Activated T-helper 9 cell treated with anti-CD3 and anti-CD28 coated beads, Interleukin-2, amount 50 U/mL, for 16 hours (primary cell): ENCODE measurements around the gene YES1.
"Not testable (repeated sequence)": the region's sequence is repeated elsewhere in the genome, so short reads cannot be mapped to it uniquely, and the experiment has no call there.

Experiments
- DNase-seq: peaks from one replicate; pipeline ENCODE4 v3.0.0-alpha.2; 2020; ENCODE audit warnings: low read depth

YES1 gene

DNA sequence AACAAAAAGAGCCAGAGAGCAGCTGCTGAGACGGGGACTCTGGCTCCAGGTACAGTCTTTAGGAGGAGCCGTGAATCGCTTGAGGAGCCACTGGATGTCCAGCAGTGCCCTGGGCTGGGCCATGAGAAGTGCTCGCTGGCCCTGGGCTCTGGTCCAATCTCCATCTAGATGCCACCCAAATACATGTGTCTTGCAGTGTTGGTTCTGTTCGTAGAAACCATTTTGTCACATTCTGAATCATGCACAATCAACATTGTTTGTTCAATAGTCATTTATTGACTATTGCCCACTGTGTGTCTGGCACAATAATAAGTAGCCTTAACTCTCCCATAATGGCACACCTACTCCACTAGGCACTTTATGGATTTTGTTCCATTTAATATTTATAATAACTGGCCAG lies 128.5 kb downstream of the YES1 start:
- no peak for DNase-seq

DNA sequence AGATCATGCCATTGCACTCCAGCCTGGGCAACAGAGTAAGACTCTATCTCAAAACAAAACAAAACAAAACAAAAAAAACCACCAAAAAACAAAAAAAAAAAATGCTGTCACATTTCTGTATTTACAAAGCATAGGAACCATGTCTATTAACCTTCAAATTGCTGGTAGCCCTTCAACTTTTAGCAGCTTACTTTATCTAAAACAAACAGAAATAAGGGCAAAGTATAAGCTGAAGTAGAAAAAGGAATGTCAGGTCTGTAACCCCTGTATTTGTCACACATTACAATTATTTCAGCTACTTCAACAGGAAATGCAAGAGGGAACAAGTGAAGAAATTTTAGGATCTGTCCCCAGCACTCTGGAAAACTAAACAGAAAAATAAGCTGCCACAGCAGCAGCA lies 129.2 kb downstream of the YES1 start:
- no peak for DNase-seq

DNA sequence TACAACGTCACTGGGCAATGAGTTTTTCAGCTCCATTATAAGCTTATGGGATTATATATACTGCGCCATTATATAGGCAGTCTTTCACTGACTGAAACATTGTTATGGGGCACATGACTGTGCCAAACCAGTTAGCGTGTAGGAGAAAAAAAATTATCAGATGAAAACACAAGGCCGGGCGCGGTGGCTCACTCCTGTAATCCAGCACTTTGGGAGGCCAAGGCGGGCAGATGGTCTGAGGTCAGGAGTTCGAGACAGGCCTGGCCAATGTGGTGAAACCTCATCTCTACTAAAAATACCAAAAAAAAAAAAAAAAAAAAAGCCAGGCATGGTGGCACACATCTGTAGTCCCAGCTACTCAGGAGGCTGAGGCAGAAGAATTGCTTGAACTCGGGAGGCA lies 129.6 kb downstream of the YES1 start:
- not testable (repeated sequence) for DNase-seq

DNA sequence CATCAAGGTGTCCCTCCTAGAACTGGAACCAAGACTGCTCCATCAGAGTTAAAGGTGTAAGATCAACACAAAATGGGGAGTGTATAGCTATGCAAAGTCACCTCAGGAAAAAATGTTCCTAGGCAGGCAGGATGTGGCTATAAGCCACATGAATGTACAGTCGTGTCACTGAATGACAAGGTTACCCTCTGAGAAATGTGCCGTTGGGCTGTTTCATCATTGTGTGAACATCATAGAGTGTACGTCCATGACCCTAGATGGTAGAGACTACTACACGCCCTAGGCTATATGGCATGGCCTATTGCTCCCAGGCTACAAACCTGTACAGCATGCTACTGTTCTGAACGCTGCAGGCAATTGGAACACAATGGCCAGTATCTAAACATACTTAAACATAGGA lies 130.1 kb downstream of the YES1 start:
- no peak for DNase-seq

DNA sequence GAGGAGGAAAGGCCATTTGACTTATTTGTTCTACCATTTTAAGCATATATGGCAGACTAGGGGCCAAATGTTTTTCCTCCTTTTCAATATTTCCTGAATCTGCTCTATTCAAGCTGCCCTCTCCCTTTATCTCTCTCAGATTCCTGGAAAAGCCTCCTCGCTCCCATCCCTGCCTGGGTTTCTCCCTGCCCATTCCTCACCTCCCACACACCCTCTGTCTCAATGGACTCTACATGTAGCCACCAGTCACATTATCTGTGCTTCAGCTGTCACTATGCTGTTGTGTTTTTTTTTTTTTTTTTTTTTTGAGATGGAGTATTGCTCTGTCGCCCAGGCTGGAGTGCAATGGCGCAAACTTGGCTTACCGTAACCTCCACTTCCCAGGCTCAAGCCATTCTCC lies 131.7 kb downstream of the YES1 start:
- no peak for DNase-seq

DNA sequence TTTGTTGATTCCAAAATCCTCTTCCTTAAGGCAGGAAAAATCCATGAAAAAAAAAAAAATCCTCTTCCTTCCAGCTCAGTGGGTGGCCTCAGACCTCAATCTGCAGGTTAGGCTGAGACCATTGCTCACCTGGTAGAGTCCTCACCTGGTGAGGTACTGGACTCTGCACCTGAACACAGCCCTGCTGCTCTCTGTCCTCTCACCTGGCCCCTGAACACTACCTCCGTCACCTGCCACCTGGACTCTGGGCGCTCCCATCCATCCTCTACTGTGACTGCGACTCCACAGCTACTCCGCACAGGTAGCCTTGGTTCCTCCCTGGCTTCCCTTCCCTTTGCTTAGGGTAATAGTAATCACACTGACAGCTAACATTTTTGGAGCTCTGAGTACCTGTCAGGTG lies 132.5 kb downstream of the YES1 start:
- DNase-seq, result no peak

DNA sequence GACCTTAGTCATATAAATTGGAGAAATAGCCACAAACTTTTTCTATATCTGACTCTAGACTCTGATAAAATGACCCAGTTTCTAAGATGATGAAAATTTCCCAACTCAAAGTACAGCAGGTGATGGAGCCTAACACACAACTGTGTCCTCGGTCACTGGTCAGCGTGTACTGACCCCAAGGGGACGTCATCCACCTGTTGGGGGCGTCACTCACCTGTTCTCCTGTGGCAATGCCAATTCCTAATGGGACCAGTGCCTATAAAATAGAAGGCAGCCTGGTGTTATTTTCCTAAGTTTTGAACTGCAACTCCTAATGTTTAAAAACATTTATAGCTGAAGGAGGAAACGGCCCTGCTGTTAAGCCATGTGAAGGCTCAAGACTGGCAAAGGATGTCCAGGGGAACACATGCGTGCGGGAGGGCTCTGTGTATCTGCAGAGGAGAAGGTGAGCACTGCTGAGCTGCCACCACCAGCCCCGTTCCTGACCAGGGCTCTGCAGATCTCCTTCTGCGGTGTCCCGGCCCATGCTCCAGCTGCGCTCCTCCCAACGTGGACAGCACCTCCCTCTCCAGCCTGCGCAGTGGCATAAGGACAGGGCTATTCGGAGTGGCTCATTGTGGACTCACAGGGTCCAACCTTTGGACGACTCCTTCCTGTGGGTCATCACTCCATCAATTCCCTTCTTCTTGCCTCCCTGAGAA lies 133.4 kb downstream of the YES1 start:
- no peak for DNase-seq

DNA sequence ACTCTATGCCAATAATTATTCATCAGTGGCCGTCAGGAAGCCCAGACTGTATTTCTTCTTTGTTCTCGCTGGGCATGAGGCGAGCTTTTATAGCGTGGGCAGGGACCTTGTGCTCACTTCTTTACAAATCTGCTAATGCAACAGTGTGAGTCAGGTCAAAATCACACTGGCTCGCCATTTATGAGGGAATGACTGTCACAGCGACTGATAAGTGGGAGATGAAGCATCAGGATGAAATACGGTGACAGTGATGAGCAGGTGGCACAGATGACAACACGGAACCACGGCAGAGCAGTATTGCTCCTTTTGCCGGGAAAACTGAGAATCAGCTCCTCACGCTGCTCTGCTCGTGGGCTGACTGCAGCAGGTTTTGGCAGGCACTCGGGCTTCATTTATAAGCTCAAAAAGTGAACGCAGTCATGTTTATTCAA lies 134.1 kb downstream of the YES1 start:
- no peak for DNase-seq

DNA sequence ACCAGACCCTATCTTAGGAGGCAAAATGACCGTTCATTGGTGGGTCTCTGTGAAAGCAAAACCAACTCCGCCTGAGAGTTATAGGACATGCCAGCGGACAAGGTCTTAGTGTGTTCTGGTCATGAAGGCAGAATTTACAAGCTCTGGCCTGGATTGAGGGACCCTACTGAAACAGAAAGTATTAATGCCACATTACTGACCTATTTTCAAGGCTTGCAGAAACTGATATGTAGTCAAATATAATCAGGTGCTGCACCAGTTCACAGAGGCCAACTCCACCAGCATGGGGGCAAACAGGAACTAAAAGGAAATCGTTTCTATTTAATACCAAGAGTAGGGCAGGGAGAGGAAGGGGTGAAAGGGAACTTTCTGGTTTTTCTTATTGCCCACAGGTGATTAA lies 134.9 kb downstream of the YES1 start:
- DNase-seq, result no peak

DNA sequence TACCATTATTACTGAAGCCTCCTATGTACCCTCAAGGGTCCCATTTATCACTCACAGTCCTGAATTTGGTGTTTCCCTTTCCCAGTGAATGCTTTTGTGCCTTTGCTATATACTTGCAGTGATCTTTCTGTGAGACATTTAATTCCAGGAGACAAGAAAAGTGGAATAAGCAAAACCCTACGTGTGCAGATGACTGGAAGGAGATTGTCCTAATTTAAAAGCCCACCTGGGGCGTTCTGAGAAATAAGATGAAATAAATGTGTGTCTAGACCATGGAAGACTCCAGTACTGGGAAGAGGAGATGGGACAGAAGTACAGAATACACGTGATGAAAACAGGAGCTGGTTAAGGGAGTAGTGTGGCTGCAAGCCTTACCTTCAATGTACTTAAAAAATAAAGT lies 135.3 kb downstream of the YES1 start:
- DNase-seq, result no peak

DNA sequence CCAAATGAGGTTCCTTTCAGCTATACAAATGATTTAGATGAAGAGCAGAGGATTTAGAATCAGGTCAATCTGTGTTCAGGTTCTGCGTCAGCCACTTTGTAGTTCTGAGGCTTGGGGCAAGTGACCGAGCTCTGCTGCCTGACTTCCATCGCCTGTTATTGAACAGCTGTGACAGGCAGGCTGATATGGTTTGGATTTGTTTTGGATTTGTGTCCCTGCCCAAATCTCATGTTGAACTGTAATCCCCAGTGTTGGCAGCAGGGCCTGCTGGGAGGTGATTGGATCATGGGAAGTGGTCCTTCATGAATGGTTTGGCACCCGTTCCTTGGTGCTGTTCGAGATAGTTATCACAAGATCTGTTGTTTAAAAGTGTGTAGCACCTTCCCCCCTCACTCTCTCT lies 136.0 kb downstream of the YES1 start:
- DNase-seq, result no peak

DNA sequence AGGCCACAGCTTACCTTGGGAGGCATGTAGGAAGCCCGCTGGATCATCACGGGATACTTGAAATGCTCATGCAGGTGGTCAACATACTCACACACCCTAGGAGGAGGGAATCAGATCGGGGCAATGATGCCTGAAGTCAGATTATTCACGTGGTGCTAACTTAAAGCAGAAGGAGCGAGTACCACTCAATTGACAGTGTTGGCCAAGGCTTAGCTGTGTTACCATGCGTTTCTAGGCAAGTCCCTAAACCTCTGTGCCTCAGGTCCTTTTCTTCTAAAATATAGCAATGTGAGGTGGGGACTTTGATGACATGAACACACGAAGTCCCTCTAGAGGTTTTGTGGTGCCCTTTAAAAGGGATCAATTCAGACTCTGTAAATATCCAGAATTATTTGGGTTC lies 136.7 kb downstream of the YES1 start:
- no peak for DNase-seq

DNA sequence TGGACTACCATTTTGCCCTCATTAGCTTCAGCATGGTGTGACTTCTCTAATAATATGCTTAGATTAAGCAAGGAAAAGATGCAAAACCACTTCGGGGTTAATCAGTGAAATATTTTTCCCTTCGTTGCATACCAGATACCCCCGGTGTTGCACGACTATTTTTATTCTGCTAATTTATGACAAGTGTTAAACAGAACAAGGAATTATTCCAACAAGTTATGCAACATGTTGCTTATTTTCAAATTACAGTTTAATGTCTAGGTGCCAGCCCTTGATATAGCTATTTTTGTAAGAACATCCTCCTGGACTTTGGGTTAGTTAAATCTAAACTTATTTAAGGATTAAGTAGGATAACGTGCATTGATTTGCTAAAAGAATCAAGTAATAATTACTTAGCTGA lies 138.3 kb downstream of the YES1 start:
- DNase-seq, result no peak

DNA sequence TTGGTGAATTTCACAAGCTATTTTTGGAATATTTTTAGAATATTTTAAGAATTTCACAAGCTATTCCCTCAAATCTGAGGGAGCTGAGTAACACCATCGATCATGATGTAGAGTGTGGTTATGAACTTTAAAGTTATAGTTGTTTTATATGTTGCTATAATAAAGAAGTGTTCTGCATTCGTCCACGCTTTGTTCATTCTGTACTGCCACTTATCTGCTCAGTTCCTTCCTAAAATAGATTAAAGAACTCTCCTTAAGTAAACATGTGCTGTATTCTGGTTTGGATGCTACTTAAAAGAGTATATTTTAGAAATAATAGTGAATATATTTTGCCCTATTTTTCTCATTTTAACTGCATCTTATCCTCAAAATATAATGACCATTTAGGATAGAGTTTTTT lies 138.7 kb downstream of the YES1 start:
- no peak for DNase-seq
